ENCODE measurements around the gene SRGAP3.

Gene SRGAP3

GRCh38 chr3:9223672-9224071 is 25.8 kb downstream of the SRGAP3 start:
- DNase-seq (ENCODE audit: low spot score), result no peak
- in situ Hi-C loops (cut with MboI; ENCODE audit: low pct_unique_long_range_greater_than_20kb, low sequenced_read_pairs, unreplicated experiment), result no loop called here
- TF ChIP-seq, protein P1, sequence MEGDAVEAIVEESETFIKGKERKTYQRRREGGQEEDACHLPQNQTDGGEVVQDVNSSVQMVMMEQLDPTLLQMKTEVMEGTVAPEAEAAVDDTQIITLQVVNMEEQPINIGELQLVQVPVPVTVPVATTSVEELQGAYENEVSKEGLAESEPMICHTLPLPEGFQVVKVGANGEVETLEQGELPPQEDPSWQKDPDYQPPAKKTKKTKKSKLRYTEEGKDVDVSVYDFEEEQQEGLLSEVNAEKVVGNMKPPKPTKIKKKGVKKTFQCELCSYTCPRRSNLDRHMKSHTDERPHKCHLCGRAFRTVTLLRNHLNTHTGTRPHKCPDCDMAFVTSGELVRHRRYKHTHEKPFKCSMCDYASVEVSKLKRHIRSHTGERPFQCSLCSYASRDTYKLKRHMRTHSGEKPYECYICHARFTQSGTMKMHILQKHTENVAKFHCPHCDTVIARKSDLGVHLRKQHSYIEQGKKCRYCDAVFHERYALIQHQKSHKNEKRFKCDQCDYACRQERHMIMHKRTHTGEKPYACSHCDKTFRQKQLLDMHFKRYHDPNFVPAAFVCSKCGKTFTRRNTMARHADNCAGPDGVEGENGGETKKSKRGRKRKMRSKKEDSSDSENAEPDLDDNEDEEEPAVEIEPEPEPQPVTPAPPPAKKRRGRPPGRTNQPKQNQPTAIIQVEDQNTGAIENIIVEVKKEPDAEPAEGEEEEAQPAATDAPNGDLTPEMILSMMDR (IDR thresholded peaks at IDR 0.05; ENCODE audit: extremely low read depth, insufficient read depth, missing control alignments), result no peak

- DNase-seq (ENCODE audit: low spot score), result no peak
- in situ Hi-C loops (cut with MboI; ENCODE audit: low pct_unique_long_range_greater_than_20kb, low sequenced_read_pairs, unreplicated experiment), result no loop called here
- TF ChIP-seq, protein P1 (IDR thresholded peaks at IDR 0.05; ENCODE audit: extremely low read depth, insufficient read depth, missing control alignments), result no peak
Observed at GRCh38 chr3:9222956-9223639, 26.3 kb downstream of the SRGAP3 start.

DNA sequence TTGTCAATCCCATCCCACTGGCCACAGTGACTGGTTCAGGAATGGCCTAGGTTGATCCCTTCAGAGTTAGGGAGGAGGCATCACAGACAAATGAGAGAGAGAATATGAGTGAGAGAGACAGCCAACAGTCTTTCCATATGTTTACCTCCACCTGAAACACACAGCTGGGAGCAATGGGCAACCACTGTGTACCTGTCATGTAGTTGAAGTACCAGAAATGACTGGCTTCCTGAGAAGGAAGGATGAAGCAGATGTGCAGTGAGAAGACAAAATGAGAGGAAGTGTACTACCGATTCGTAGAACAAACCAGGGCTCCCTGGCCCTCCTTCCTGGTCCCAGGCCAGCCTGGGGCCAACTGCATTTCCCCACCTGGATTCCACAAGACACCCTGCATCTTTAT is 27.4 kb downstream of the SRGAP3 start:
- in situ Hi-C loops (cut with MboI; ENCODE audit: low pct_unique_long_range_greater_than_20kb, low sequenced_read_pairs, unreplicated experiment), result no loop called here
- no peak for DNase-seq (ENCODE audit: low spot score)
- TF ChIP-seq, protein P1 (IDR thresholded peaks at IDR 0.05; ENCODE audit: extremely low read depth, insufficient read depth, missing control alignments), result no peak

- DNase-seq (ENCODE audit: low spot score), result no peak
- TF ChIP-seq, protein P1 (IDR thresholded peaks at IDR 0.05; ENCODE audit: extremely low read depth, insufficient read depth, missing control alignments), result no peak
- in situ Hi-C loops (cut with MboI; ENCODE audit: low pct_unique_long_range_greater_than_20kb, low sequenced_read_pairs, unreplicated experiment), result no loop called here
Observed at GRCh38 chr3:9218514-9218846, 31.0 kb downstream of the SRGAP3 start.

GRCh38 chr3:9217784-9218513 is 31.5 kb downstream of the SRGAP3 start:
- no peak for DNase-seq (ENCODE audit: low spot score)
- TF ChIP-seq, protein P1 (IDR thresholded peaks at IDR 0.05; ENCODE audit: extremely low read depth, insufficient read depth, missing control alignments), result no peak
- in situ Hi-C loops (cut with MboI; ENCODE audit: low pct_unique_long_range_greater_than_20kb, low sequenced_read_pairs, unreplicated experiment), result no loop called here

GRCh38 chr3:9216736-9217135 is 32.7 kb downstream of the SRGAP3 start:
- TF ChIP-seq, protein P1 (IDR thresholded peaks at IDR 0.05; ENCODE audit: extremely low read depth, insufficient read depth, missing control alignments), result no peak
- in situ Hi-C loops (cut with MboI; ENCODE audit: low pct_unique_long_range_greater_than_20kb, low sequenced_read_pairs, unreplicated experiment), result no loop called here
- no peak for DNase-seq (ENCODE audit: low spot score)
